Stimulated activated CD4-positive, alpha-beta T cell treated with anti-CD3 and anti-CD28 coated beads, Interleukin-1b, Interleukin-23, amount 100 ng/mL, for 24 hours (primary cell): Measurements from ENCODE around the gene TRHDE.

Source experiments
- DNase-seq, 4 experiments: peaks; one replicate each; pipeline ENCODE4 v3.0.0-alpha.2; 2020; ENCODE audit warnings: low read depth in 4 of 4, low spot score in 1 of 4

Gene TRHDE

DNA sequence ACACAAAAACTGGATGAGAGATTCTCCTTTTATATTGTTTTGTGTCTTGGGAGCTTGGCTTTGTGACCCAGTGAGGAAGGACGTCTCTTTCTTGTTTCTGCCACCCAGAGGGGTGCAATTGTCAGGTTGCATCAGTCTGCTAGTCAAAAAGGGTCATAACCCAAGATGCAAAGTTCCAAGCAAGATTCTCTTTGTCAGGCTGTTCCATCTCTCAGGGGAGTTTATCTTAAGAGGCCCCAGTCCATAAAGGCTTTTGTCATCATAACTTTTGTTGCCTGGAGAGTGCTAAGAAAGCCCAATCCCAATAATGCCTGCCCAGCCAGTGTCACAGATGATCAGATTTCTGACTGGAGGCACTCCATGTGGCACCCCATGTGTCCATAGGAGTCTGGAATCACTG, 444.9 kb downstream of the TRHDE start:
- DNase-seq, result no peak
